RWPE2 (cell line): Measurements from ENCODE around the gene ATXN7L2.
A peak's percentile ranks its signal among the peaks of the same experiment; 100 is the strongest.

Experiments used
- ATAC-seq: fragments of 200-7000 bp; cut with Tn5 transposase; 3 replicates; pipeline ENCODE4 v1.9.1; 2021; ENCODE audit warnings: low read depth
- DNase-seq: peaks from one replicate; pipeline ENCODE4 v3.0.0-alpha.2; 2020; ENCODE audit warnings: low spot score
- H3K27ac ChIP-seq: fragments of 450-650 bp; 2 replicates; pipeline ENCODE4 v1.5.1; 2017; ENCODE audit warnings: mild to moderate bottlenecking; ENCODE audit not compliant: poor library complexity, severe bottlenecking
- H3K27me3 ChIP-seq: fragments of 250-450 bp; sonication (Bioruptor Pico); 2 replicates; pipeline ENCODE4 v1.5.1; 2021; ENCODE audit warnings: mild to moderate bottlenecking, moderate library complexity; ENCODE audit not compliant: insufficient read depth, poor library complexity, severe bottlenecking
- H3K36me3 ChIP-seq: fragments of 250-450 bp; sonication (Bioruptor Pico); 2 replicates; pipeline ENCODE4 v1.5.1; 2020; ENCODE audit warnings: low read depth, mild to moderate bottlenecking, moderate library complexity
- H3K4me1 ChIP-seq: fragments of 250-450 bp; sonication (Bioruptor Pico); 2 replicates; pipeline ENCODE4 v1.5.1; 2021; ENCODE audit warnings: mild to moderate bottlenecking, moderate library complexity; ENCODE audit not compliant: insufficient read depth, poor library complexity, severe bottlenecking
- H3K4me3 ChIP-seq: fragments of 250-450 bp; sonication (Bioruptor Pico); 2 replicates; pipeline ENCODE4 v1.5.1; 2021; ENCODE audit warnings: mild to moderate bottlenecking, moderate library complexity; ENCODE audit not compliant: severe bottlenecking
- H3K9me3 ChIP-seq: fragments of 250-450 bp; sonication (Bioruptor Pico); 2 replicates; pipeline ENCODE4 v1.5.1; 2021; ENCODE audit warnings: mild to moderate bottlenecking, moderate library complexity; ENCODE audit not compliant: severe bottlenecking
- CTCF ChIP-seq: fragments of 450-650 bp; IDR thresholded peaks from one replicate; pipeline ENCODE4 v1.5.1; 2017; ENCODE audit warnings: mild to moderate bottlenecking, moderate library complexity; ENCODE audit not compliant: poor library complexity, severe bottlenecking

The ATXN7L2 gene

GRCh38 chr1:109492779-109493178, 9.1 kb downstream of the ATXN7L2 start:
- ATAC-seq (no peak), DNase-seq (no peak)
- peaks cover 3% of the 10 kb centered on the region for H3K4me1 ChIP-seq
- H3K9me3 ChIP-seq, result no peaks in the 10 kb centered on the region
- no peaks in the 10 kb centered on the region for H3K27me3 ChIP-seq
- peaks cover 15% of the 10 kb centered on the region for H3K36me3 ChIP-seq
- no peak overlapping the region for H3K4me3 ChIP-seq
- no peak for TF ChIP-seq CTCF
- H3K27ac ChIP-seq, result no peak overlapping the region

- H3K27me3 ChIP-seq, result no peaks in the 10 kb centered on the region
- no peak overlapping the region for H3K27ac ChIP-seq
- no peaks in the 10 kb centered on the region for H3K9me3 ChIP-seq
- peaks cover 15% of the 10 kb centered on the region for H3K36me3 ChIP-seq
- peaks cover 3% of the 10 kb centered on the region for H3K4me1 ChIP-seq
- no peak for DNase-seq
- ATAC-seq, result no peak
- H3K4me3 ChIP-seq, result no peak overlapping the region
- no peak for TF ChIP-seq CTCF
These were observed 9.5 kb downstream of the ATXN7L2 start for GRCh38 chr1:109493227-109493626.

- Histone ChIP-seq H3K27me3 (no peaks in the 10 kb centered on the region), H3K4me1 (peaks cover 3% of the 10 kb centered on the region), H3K27ac (peak within 1 kb of the TSS; percentile 36), H3K4me3 (peak within 1 kb of the TSS; percentile 94), H3K9me3 (no peaks in the 10 kb centered on the region), H3K36me3 (peaks cover 15% of the 10 kb centered on the region)
- ATAC-seq (peak; percentile 89), DNase-seq (peak; percentile 84)
- TF ChIP-seq CTCF, result peak; percentile 99
These were observed 10.3 kb downstream of the ATXN7L2 start, which contains the start of gene CYB561D1 for GRCh38 chr1:109493805-109494539. Gene CYB561D1 (plus strand): TSS chr1:109494094. CDS start chr1:109494140, 46 bp downstream.

GRCh38 chr1:109495738-109496137, 12.0 kb downstream of the ATXN7L2 start:
- no peaks in the 10 kb centered on the region for H3K27me3 ChIP-seq
- H3K9me3 ChIP-seq, result no peaks in the 10 kb centered on the region
- no peak for TF ChIP-seq CTCF
- H3K27ac ChIP-seq, result no peak overlapping the region
- DNase-seq, result no peak
- peaks cover 3% of the 10 kb centered on the region for H3K4me1 ChIP-seq
- H3K36me3 ChIP-seq, result peaks cover 15% of the 10 kb centered on the region
- no peak for ATAC-seq
- no peak overlapping the region for H3K4me3 ChIP-seq
